ENCODE measurements around the gene GPR157.
"Not testable (repeated sequence)": the region's sequence is repeated elsewhere in the genome, so short reads cannot be mapped to it uniquely, and the experiment has no call there.

GPR157 gene

DNA sequence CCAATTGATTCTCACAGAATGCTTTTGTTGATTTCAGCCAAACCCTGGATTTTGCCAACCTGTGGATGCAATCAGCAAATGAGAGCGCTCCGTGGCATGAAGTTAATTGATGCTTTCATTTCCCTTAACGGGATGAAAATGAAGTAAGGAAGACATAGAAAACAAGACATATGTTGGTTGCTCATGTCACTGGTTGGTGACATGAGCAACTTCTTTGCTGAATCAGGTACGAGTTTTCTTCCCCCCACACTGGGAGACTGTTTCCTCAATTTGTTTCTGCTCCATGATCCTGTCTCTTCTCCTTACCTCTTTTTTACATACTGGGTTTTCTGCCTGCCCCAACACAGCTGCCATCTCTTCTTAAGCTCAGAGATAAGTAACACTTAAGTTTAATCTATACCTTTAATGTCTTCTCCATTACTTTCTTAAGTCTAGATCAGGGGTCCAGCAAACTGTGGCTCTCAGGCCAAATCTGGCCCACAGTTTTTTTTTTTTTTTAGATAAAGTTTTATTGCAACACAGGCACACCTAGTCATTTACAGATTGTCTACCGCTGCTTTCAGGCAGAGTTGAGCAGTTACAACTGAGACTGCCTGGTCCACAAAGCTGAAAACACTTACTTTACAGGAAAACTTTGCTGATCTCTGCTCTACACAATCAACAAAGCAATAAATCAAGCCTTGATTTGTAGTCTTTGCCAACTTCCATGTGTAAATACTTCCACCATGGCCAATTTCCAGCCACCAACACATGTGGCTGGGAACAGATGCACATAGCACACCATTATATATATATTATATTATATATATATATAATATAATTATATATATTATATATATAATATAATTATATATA, 13.3 kb downstream of the GPR157 start:
- DNase-seq = no peak

DNA sequence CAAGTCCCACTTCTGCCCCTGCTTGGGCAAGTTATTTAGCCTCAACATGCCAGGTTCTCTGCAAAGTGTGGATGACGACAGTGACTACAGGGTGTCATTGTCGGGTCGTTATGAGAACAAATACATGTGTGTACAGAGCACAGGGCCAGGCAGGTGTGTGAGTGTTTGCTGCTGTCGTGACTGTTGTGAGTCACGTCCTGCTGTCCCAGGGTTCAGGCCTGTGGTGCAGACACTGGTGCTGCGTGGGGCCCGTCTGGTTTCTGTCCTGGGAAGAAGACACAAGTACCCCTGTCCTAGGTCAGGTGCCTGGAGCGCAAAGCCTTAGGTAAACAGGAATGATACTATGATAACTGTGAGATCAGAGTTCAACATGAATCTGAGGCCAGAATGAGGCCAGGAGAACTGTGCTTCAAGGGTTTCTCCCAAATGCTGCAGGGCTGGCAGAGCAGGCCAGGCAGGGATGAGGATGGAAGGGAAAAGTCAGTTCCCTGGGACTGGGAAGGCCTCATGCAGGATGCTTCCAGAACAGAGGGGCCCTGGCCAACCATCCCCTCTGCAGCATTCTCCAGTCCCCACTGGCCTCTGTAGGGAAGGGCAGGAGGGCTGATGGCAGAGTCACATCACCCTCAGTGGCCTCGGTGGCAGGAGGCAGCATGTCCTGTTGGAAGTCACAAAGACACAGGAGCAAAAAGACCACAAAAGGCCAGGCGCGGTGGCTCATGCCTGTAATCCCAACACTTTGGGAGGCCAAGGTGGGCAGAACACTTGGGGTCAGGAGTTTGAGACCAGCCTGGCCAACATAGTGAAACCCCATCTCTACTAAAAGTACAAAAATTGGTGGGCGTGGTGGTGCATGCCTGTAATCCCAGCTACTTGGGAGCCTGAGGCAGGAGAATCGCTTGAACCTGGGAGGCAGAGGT, 15.7 kb downstream of the GPR157 start:
- DNase-seq = no peak

DNA sequence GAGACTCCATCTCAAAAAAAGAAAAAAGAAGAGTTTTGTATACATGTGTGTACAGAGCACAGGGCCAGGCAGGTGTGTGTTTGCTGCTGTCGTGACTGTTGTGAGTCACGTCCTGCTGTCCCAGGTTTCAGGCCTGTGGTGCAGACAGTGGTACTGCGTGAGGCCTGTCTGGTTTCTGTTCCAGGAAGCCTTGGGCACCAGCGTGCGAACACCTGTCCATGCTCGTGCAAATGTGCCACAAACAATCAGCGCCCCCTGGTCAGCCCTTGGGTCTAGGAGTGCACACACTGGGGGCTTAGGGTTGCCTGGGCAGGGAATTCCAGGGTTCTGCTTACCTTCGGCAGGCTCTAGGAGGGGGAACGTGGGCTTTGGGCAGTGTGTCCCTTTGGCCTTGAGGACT, 16.9 kb downstream of the GPR157 start:
- no peak for DNase-seq

DNA sequence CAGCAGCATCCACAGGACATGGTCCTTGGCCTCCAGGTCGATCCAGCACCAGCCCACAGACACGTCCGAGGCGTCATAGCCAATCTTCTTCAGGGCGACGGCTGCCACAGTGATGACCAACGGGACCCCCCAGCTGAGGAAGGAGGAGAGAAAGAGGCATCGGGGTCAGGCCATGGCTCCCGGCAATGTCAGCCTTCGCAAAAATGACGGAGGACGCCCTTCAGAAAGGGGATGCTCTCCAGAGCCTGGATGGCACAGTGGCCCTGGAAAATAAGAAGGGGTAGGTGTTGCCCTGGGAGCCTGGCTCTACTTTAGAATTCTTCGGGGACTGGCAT, 17.6 kb downstream of the GPR157 start:
- DNase-seq = no peak

DNA sequence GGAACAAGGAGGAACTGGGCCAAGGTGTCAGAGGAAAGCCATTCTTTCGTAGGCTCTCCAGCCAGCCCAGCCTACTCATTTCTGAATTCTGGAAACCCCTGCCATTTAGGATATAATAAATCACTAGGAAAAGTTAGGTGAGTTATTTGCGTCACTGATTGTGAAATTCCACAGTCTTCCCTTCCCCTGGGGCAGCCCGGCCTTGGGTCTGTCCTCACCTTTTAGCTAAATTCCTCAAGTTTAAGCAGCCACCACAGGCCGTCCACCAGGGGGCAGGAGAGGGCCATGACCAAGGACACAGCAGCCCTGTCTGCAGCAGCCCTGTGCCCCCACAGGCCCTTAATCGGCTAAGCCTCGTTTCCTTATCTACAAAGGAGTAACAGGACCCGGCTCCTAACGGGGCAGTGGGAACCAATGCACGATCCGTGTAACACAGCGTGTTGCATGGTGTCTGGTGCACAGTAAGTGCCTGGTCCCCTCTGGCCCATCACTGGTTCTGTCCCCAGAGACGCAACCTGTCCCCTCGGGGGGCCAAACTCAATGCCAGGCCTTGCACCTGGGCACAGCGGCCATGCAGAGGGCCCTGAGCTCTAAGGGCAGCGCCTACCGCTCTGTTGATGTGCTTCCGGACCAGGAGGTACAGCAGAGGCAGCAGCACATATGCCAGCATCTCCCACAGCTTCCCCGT, 18.1 kb downstream of the GPR157 start:
- DNase-seq = peak; percentile 84

DNA sequence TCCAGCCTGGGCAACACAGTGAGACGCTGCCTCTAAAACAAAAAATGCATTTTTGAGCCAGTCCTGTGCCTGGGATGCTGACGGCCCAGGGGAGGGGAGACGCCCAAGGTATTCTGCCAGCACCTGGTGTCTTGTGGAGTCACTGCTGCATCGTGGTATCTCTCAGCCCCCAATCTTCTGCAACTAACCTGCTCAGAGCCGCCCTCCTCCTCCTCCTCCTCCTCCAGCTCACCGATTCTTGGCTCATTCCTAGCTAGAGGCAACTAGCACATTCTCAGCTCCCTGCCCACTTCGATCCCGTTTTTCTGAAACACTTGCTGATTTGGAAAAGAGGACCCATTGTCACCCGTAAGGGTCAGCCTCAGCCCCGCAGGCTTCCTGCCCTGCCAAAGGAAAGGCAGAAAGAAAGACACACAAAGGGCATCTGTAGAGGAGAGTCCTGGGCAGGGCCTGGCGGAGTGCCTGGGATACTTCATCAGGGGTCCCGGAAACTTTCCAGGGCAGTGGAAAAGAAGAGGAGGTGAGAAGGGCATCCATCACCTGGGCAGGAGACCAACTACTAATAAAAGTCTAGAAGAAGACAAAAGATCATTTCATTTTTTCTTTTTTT, 20.7 kb downstream of the GPR157 start:
- DNase-seq = no peak

DNA sequence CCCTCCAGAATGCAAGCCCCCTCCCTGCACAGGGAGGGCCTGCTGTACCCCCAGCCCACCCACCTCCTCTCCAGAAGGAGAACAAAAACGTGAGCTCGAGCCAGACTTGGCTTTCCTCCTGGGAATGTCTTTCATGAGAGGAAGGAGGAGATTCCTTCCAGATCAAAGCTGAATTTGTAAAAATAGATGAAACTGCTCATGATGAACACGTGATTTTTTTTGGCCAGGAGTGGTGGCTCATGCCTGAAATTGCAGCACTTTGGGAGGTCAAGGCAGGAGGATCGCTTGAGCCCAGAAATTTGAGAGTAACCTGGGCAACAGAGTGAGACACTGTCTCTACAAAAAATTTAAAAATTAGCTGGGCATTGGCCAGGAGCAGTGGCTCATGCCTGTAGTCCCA, 21.8 kb downstream of the GPR157 start:
- DNase-seq = no peak

DNA sequence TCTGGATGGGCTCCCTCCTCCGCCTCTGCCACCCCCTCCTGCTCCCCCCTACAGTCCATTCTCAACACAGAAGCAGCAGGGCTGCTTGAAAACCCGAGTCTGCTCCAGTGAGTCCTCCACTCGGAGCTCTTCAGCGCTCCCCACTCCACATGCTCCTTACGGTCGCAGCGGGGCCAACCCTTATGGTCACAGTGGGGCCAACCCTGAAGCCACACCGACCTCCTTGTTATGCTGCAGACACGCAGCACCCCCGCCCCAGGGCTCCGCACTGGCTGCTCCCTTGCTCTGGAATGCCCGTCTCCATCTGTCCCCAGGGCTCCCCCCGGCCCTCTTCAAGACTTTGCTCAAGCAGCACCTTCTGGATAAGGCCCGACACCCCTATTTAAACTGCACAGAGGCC, 22.6 kb downstream of the GPR157 start:
- DNase-seq = no peak

DNA sequence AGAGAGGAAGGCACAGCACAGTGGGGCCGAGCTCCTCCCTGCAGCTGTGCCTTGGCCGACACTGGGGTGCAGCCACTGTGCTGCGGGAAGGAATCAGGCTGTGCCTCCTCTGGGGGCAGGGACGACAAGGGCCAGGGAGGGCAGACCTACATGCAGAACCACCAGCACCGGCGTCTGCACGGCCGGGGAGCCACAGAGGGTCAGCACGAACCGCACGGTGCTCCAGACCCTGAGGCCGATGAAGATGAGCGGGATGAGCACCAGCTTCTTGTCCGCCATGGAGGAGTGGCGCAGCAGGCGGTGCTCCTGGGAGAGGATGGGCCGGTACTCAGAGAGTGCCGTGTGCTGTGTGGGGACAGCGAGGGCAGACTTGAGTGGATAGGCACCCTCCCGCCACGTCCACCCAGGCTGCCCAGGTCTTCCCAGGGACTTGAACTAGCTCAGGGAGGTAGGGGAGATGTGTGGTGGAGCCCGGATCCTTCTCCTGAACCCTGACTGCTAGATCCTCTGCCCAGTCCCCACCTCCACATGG, 23.5 kb downstream of the GPR157 start:
- no peak for DNase-seq

DNA sequence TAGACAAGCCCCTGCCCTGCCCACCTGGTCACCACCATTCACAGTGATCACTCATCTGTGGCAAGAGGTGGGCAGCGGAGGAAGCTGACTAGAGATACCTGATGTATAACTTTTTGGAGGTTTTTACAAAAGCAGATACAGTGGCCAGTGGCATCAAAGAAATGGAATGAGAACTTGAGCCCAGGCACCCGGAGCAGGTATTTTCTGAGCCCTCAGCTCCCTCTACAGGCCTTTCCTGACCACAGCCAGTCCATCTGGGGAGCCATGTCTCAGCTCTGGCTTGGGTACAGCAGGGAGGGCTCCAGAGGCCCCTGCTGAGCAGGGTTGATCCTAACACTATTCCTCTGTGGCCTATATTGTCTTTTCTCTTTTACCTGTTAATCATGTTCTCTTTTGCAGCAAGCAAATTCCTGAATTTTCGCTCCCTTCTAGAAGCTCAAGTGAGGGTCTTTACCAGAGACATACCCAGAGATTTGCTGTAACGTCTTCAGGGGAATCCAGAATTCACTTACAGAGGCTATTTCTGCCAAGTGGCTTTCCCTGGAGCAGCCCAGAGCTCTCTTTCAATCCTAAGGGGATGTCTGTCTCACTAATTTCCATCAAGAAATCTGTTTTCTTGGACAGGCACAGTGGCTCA, 27.3 kb downstream of the GPR157 start:
- DNase-seq = no peak

DNA sequence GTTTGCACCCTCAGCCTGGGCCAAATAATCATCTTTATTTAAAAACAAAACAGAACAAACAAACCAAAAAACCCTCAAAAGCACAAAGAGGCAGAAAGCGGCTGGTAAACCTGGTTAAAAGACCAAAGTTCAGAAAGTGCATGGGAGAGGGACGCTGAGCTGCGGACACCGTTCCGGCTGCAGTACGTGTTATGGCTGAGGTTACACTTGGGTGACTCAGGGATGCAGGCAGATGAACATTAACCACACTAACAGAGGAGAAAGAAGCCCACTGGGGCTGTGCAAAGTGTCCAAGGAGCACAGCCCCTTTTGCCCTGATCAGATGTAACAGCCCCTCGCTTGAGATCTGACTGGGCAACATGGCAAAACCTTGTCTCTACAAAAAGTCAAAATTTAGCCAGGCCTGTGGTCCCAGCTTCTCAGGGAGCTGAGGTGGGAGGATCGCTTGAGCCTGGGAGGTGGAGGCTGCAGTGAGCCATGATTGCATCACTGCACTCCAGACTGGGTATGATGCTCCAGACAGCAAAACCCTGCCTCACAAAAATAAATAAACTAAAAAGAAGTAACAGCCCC, 28.3 kb downstream of the GPR157 start:
- no peak for DNase-seq

DNA sequence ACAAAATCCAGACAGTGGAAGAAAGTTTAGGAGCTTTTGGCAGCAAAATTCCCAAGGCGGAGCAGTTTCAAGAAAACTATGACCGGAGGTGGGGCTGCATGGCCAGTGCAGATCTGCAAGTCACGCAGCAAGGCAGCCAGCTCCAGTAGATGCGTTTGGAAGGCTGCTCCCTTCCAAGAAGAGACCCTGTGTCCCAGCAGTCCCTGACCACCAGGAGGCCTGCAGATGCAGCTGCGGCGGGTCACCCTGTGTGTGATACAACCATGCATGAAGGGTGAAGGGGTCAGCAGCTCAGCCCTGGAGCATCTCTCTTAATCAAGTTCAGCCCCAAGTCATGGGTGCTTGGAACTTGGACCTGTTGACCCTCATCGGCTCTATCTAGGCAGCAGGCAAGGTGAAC, 29.3 kb downstream of the GPR157 start:
- no peak for DNase-seq

DNA sequence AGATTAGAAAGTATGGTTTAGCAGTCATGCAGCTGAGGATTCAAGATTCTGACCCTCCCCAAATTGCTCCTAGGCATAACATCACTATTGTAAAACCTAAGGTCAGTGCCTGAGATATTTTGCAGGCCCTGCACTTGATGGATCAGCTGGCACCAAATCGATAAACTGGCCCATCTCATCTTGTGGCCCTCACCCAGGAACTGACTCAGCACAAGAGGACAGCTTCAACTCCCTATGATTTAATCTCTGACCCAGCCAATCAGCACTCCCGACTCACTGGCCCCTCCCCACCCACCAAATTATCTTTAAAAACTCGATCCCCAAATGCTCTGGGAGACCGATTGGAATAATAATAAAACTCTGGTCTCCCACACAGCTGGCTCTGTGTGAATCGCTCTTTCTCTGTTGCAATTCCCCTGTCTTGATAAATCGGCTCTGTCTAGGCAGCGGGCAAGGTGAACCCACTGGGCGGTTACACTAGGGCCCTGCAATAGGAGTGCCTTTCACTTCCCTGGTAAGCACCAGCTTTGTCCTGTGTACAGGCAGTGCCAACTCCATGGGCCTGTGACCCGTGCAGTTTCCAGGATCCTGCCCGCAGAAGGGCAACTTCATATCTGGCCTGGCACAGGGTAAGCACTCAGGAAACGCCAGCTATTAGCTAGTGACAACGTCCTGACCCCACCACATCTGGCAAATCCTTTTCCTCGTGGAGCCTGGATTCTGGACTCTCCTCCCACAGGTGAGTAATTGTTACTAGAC, 30.8 kb downstream of the GPR157 start:
- no peak for DNase-seq

DNA sequence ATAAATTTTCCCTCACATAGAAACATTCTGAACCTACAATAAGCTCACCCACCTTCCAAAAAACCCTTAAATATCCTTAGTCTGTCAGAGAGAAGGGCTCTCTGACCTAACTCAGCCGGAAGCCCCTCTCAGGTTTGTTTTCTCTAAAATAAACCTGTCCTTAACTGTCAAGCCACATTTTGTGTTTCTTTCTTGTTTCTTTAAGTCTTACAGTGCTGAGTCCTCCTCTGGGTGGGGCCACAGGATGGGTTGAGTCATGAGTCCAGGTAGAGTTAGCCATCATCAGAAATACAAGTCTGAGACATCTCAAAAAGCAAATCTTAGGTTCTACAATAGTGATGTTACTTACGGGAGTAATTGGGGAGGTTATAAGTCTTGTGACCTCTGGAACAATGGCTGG, 33.1 kb downstream of the GPR157 start:
- no peak for DNase-seq

DNA sequence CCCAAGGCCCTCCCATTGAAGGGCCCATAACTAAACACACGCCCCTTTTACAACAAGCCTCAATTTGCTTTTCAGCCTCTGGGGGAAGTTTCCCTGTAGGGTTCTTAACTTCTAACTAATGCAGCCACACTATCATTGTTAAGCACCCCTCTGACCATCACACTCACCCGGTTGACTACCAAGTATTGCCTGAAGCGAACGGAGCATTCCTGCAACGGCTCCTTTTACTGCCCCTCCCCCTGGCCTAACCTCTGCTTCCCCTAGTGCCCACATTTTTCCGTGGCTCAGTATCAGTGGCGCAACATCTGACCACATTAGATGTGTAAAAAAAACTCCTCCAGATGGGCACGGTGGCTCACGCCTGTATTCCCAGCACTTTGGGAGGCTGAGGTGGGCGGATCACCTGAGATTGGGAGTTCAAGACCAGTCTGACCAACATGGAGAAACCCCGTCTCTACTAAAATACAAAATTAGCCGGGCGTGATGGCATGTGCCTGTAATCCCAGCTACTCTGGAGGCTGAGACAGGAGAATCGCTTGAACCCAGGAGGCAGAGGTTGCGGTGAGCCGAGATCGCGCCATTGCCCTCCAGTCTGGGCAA, 34.8 kb downstream of the GPR157 start:
- not testable (repeated sequence) for DNase-seq

DNA sequence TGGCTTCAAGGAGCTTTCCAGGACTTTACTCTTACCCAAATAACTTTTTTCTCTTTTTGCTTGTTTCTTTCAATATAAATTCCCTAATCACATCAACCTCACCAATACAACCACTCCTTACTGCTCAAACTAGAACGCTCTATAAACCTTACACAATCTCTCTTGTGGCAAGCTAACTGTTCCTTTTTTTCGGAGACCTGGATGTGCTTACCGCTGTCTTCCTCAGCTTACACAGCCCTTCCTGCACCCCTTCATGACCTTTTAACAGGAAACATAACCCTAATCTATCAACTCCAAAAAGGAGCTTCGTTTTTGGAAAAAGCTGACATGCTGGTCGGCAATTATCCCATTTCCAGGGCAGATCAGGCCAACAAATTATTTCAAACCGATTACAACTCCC, 35.3 kb downstream of the GPR157 start:
- no peak for DNase-seq

DNA sequence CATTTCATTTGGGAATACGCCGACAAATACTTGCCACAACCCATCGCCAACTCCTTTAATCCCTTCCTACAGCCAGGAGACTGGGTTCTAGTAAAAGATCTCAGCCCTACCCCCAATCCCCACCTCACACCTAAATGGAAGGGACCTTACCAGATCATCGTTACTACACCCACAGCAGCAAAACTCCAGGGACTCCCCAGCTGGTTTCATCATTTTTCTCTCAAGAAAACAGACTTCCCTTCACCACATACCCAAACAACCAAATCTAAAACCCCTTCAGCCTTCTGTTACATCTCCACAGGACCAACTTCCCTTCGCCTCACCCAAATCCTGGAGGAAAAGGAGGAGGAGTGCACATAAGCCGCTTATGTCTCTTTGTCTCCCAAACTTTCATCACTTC, 35.8 kb downstream of the GPR157 start:
- DNase-seq = no peak

DNA sequence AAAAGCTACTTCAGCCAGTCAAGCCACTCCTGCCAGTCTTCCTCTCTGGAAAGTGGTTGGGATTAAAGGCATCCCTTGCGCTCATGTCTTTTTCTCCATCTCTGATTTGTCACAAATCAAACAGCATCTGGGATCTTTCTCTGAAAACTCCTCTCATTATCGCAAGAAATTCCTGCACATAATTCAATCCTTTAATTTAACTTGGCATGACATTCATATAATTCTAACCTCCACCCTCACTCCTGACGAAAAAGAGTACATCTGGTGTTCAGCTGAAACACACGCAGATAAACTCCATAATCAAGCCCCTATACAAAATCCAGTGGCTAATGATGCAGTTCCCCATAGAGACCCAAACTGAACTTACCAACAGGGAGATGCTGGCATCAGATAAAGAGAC, 40.1 kb downstream of the GPR157 start:
- DNase-seq = no peak

DNA sequence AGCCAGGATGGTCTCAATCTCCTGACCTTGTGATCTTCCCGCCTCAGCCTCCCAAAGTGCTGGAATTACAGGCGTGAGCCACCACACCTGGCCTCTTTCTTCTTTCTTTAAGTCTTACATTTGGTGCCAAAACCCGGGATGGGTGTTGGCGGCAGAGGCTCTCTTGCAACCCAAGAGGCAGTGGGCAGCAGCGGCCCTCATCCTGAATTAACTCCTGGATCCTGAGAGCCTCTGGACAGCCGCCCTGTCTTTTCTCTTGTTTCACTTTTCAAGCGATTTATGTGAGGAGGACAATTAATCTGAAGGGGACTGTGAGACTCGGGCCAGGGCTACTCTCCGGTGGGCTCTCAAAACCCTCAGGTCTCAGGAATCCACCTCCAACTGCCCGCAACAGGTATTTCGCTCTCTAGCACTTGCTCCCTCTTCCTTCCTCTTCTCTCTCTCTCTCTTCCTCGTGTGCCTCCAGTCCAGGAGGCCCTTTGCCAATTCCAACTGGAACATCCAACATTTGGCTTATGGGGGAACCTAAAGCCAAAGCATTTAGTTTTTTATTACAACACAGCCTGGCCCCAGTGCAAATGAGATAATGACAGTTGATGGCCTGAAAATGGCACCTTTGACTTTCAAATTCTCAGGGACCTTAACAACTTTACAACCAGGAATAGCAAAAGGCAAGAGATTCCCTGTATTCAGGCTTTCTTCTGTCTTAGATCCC, 41.3 kb downstream of the GPR157 start:
- DNase-seq = no peak

DNA sequence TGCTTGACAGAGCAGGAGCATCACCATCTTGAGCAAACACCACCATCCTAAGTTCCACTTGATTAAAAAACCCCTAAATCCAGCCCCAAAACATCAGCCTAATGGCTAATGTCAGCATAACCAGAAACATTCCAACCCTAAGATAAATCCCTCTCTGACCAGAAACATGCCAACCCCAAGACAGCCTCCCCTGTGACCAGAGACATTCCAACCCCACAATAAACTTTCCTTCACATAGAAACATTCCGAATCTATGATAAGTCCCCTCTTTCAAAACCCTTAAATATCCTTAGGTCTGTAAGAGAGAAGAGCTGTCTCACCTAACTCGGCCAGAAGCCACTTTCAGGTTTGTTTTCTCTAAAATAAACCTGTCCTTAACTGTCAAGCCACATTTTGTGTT, 42.1 kb downstream of the GPR157 start:
- DNase-seq = no peak

Data from activated naive CD4-positive, alpha-beta T cell treated with Interleukin-2 at 50 U/mL for 16 hours (primary cell).